ENCODE data around the gene PCSK1.
A peak's percentile ranks its signal among the peaks of the same experiment; 100 is the strongest.

PCSK1 gene

DNA sequence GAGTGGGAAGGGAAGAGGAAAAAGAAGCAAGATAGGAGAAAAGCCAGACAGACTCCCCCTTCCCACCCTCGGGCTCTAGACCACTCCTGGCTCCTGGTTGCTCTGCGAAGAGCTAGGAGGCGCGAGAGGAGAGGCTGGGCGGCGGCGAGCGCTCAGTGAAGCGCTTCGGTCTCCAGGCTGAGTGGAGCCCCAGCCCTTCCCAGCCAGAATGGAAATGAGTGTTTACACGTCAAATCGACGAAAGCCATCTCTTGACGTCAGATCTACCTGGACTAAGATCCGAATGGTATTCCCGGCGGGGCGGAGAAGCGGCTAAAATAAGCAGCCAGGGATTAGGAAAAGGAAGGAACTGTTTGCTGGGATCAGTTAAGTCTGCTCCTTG is at the start of gene PCSK1:
Gene PCSK1 (minus strand): TSS at position 183 of the 382 bp plus-strand sequence. CDS start 206 bp downstream, outside the sequence.
- DNase-seq = no peak

DNA sequence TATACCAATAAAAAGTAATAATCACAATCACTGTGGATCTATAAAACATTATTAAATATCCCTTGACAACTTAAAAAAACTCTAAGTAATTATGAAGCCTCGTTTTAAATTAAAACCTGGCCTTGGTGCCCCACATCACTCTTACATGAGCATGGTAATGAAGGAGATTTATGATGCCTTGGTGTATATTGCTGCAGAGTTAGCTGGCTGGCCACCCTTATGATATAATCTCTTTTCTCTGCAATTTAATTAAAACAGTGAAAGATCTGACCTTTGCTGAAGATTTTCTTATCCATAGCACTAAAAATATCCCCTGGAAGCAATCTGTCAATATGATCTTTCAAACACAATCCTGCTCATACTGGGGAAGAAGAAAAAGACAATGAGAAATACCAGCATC is 48.8 kb upstream of the PCSK1 start:
- DNase-seq = no peak

DNA sequence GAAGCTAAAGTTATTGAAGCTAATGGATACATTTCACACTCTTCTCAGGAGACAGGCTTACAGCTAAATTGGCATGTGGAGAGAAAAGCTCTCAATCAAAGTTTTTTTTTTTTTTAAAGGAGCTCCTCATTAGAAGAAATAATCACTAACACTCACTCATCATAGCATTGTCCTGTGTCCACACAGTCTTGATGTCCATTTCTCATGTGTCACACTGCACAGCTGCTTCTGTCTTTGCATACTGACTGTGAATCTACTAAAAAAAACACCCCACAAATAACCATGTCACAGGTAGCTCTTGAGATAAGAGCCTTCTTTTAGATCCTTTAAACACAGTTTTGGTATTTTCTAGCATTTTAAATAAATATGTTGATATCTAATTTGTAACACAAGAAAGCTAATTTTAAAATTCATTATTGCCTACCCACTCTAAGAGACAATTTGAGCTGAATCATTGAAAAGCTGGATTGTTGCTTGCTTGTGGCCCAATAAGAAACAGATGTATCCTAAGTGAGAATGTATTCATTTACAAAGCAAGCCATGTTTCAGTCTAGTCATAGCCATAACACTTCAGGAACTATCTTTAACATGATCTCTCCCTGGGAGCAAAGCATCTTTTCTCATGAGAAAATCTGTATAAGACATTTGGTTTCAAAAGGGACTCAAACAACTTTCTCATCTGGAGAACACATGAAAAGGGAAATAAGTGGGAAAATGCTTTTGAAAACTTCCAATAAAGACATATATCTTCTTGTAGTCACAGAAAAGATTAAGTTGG is 48.1 kb upstream of the PCSK1 start:
- DNase-seq = no peak

DNA sequence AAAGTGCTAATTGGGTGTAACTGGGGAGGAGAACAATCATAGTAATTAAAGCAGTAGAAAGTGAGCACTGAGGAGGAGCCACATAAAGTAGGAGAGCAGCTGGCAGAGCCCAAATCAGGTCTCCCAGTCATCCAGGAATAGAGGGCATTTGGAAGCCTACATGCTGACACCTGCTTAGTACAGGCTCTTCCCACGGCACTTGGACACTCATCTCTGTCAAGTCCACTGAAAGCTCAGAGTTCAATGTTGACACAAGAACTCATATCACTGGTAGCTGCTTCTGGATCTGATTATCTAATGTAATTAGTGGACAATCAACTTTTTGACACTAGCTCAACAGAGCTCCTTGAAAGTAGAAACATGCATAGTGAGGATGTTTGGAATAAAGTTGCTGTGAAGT is 45.9 kb upstream of the PCSK1 start:
- DNase-seq = no peak

DNA sequence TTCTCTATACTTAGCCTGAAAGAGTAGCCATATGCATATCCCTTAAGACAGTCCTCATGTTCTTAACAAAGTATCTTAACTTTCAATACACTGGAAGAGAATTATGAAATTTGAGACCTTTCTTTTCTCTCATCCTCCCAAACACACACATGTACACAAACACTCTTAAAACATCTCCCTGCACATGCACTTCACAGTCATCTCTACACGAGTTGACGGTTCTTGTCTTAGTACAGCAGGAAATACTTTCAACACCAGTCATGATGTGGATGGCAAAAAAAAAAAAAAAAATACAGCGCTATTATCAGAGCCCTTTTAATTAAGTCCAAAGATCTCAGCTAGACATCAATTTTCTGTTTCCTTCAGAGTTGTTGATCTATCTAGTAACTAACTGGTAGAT is 43.6 kb upstream of the PCSK1 start:
- no peak for DNase-seq

DNA sequence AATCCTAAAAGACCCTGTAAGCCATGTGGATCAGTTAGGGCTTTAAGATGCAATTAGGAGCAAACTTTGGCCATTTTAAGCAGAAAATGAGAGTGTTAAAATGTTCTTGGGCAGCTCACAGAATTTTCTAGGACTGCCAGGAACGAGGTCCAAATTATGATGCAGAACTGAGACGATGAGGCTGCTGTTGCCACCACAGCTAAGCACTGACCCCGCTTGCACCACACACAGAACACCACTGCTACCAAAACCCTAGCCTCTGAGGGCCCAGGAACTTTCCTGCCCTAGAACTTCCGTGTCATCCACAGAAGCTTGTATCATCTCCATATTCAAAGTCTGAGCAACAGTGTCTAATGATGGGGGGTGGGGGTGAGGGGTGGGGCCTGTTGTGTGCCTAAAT is 41.0 kb upstream of the PCSK1 start:
- DNase-seq = no peak

DNA sequence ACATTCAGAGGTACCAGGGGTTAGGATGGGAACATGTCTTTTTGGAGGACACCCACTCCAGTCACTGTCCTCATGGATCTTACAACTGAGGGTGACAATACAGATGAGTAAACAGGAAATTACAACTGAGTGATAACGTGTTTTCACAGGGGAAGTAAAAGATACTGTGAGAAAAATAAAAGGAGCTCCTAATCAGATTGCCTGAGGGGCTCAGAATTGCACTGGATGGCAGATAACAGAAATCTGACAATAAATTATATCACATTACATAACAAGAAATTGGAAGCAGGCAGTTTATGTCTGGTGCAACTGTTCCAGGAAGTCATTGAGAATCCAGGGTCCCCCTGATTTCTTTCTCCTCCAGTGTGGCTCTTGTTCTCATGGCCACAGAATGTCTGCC is 40.1 kb upstream of the PCSK1 start:
- no peak for DNase-seq

DNA sequence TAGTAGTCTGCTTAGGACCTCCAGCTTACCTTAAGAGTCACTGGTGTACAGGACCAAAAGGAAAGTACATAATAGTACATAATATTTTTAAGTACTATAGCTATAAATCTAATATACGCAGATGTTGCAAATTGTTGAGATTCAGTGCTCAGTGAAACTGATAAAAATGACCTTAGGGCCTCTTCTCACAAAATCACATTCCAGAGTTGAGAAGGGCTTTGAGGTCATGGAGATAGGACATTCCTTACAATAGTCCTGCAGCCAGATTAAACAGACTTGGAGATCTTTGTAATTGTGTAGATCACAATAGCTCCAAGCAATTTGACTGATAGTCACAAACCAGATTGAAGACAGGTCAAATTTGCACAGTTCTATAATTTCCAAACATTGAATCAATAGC is 37.7 kb upstream of the PCSK1 start:
- no peak for DNase-seq

DNA sequence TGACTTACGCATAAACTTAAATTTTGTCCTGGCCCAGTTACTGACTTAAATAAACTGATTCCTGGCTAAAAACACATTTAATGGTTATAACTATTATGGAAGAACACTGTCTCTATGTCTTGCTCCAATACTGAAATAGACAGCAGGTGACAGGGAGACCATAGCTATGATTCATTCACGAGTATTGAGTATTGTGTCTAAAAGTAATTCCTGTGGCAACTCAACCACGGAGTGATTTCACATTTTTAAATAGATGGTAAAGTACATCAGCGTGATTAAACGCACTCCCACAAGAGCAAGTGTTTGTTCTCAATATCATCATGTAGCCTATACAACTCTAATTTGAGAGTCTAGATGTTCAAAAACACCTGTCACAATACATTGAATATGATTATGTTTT is 35.9 kb upstream of the PCSK1 start:
- DNase-seq = no peak

DNA sequence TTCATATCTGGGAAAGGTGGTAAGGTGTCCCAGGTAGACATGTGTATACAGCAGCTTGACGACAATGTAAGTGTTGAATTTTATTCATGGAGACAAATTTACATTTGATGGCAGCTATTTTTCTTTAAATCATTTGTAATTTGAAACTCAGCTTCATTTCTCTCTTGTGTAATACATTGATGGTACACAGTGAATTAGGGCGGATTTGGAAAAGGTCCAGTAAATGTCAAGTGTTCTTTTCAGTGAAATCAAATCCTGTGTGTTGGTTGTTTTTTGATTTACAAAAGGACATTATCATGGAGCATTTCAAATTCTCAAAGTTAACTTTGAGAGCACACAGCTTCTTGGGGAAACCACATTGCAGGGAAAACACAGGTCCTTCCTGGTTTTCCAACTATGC is 30.0 kb upstream of the PCSK1 start:
- DNase-seq = no peak

DNA sequence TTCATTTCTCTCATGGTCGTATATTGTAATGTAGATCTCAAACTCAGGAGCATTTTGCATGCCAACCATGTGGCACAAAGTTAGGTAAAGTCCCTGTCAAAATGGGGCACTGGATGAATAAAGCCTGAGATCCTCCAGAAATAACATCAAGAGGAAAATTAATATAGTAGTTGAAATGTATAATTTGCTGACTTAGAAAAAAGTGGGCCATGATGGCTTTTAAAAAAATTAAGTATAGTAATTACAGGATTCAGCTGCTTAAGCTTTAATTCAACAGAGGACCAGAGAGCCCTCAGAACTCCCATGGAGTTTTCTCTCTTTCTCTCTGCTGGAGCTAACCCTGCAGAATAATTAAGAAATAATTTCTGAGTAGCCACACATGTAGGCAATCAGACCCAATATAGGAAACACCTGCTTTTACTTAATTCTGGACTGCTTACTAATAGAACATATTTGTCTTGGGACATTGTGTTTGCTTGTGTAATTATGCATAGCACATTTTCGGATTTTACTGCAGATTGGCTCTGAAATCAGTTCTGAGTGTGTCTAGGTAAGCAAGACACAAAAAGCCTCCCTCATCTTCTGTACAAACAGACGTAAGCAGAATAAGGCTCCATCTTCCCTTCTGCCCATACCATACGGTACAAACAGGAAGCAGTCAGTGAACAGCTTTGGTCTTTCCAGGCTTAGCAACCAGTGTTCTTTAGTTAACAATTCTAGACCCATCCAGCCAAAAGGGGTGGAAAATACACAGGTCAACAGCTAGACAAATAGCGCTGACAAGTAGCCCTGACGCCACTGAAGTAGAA is 26.5 kb upstream of the PCSK1 start:
- DNase-seq = no peak

DNA sequence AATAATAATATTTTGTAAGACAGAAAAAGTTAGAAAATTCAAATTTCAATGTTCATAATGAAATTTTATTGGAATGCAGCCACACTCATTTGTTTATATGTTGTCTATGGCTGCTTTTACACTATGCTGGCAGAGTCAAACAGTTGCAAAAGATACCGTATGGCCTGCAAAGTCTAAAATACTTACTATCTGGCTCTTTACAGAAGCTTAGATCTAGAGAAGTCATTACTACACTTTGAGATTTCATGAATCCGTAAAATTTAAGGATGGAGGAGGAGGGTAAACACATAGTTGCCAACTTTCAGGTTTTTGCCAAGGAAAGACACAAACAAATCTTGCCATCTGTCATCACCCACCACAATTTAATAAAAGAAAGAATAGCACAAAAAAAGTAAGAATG is 25.1 kb upstream of the PCSK1 start:
- no peak for DNase-seq

DNA sequence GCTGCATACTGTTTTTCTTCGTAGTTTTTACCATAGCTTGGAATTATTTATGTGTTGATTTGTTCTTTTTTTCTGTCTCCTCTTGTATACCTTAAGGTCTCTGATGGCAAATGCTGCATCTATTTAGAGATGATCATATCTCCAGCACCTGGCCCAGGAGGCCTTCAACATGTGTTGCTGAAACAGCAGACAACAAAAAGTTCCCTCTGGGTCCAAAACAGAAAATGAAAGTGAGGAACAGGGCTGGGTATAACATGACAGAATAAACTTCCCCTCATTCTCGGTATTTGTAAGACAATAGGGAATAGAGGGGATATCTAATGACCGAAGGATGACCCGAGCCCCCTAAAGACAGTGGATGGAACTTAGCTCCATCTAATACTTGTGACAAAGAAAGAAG is 22.7 kb upstream of the PCSK1 start:
- no peak for DNase-seq

DNA sequence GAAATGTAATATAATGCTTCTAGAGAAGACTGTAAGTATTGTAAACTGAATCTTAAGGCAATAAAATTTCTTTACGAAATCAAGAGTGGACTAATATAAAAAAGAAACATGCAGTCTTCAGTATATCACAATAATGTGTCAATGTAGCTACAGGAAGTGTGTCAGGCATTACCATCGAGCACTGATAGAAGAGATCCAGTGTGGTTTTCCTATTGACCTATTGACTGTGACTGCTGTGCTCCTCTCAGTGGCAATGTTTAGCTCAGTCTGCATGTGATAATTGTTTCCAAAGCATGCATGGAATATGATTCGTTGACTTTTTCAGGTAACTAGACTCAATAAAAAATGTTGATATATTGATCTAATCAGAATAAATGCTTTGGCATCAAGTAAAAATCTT is 20.3 kb upstream of the PCSK1 start:
- no peak for DNase-seq

DNA sequence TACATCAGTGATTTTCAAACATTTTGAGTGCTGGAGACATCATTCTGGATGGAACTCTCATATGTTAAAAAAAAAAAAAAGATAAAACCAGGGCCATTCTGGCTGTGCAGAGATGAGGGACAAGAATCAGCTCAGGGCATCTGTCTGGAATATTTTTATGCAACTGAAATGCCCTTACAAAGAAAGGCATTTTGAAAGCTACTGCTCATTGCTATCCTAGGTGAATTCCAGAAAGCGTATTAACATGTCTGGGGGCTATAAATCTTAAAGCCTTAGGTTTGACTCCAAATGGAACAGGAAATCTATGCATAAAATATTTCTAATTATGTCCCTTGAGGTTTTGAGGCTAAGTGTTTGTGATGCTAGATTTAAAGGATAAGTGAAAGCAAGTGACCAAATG is 14.9 kb upstream of the PCSK1 start:
- DNase-seq = no peak

DNA sequence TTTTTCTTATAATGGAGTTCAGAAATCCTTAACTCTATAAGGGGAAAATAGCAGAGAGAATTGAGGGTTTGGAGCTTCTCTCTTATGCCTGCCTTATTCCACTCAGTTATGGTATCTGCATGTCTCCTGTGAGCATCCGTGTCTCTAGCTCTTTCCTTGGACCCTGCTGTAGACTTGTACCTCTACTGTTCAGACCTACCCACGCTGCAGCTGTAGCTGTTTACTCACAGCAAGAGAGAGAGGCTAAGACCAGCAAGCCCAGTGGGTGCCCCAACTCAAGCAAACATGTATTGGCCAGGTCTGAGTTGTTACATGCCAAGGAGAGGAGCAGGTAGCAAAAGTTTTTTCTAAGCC is 7.1 kb upstream of the PCSK1 start:
- DNase-seq = no peak

DNA sequence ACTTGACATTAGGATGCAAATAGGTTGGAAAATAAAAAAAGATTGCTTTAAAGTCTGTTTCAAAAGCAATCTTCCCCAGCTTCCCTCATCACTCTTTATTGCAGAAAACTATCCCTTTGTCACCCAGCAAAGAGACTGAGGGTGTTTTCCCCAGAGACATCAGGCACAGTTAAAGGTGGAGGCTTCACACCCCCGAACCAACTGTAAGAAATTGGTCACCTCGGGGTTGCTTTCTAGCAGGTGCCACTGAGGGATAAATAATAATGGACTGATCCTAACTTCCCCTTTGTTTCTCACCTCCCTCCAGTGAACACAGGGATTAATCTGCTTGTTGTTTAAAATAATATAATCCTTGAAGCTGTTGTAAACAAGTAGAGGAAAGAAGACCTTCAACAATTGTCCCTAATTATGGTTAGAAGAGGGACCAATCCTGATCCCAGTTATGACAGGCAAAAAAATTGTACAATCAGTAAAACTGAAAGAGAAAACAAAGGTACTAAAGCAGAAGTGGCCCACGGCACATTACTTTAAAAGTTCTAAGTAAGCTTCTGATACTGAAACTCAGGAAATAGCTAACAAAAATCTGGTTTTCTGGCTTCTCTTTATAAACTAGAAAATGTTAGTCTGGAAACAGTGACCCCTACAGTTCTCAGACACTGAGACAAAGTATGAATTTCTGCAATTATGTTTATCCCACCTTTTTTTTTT is 6.6 kb upstream of the PCSK1 start:
- no peak for DNase-seq

DNA sequence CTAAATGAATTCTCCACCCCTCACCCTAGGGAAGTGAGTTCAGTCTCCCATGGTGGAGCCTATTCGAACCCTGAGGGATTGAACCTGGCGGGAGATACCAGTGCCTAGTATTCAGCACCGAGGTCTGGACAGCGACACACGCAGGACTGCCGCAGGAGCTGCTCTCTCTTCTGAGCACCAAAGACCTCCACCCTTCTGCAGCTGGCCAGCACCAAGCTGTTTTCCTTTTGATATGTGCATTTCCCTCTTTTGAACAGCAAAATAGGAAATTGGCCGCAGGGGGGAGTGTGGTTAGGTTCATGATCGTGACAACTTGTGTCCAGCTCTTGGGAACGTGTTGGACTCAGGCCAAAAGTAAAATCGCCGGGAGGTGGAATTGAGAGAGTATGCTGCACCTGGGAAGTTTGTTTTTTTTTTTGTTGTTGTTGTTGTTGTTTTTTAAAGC is 1.2 kb upstream of the PCSK1 start:
- peak; percentile 60 for DNase-seq

DNA sequence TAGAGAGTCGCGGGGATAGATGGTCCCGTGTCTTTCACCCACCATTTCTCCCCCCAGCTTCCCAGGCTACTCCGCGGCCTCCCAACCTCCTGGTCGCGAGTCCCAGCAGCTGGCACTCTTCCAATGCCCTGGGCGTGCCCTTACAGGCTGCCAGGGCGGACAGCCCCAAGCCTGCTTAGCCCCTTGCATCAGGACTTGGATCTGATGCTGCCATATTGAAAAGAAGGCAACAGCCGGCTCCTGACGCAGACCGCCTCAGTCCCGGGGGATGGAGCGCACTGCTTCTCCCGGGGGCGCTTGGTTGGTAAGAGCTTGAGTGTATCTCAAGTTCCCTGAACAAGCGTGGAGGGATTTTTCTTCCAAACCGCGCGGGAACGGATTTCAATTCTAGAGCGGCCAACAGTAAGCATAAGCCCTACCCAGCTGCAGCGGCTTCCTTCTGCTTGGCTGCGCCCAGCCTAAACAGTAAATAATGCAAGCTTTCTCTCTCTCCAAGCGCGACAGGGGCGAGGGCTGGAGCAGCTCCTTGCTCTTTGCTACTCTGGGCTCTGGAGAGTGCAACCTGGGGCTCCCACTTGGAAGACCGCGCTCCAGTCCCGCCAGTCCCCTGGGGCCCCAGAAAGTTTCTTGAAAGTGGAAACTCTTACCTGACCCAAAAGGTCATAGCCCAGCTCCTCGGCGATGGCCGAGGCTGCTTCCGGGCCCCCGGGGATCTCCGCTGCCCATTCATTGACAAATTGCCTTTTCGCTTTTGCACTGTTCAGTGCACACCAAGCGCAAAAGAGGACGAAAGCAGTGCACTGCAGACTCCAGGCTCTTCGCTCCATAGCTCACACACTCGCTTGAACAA is 607 bp downstream of the PCSK1 start:
- no peak for DNase-seq

DNA sequence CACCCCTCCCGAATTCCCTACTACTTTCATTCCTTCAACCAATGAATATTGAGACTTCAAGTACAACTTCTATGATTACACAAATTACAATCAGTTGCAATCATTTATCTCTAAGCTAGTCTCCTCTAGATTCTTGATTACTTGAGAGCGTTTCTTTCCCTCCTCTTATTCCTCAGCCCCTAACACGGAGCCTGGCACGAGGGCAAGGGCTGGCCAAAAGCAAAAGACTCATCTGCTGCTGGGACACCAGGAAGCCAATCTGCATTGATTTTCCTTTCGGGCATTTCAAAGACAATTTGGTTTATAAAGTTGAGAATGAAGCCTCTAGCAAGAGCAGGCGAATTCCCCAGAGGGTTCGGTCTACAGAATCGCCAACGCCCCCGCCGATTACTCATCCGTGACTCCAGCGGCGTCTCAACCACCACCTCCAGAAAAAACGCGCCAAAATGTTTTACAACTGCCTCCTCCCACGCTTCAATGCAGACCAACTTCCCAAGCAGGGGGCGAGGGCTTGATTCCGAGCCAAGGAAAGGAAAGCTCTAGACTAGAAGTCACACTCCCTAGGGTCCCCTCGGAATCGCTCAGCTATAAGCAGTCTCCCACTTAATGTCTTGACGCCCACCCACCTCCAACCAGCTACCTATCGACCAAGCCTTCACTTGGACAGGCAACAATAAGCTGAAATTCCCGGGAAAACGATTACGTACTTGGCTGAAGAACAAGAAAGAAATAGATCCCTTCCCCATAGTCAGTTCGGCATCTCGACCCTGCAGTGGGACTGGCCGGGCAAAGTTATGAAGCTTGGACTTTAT is 1.5 kb downstream of the PCSK1 start:
- no peak for DNase-seq

DNA sequence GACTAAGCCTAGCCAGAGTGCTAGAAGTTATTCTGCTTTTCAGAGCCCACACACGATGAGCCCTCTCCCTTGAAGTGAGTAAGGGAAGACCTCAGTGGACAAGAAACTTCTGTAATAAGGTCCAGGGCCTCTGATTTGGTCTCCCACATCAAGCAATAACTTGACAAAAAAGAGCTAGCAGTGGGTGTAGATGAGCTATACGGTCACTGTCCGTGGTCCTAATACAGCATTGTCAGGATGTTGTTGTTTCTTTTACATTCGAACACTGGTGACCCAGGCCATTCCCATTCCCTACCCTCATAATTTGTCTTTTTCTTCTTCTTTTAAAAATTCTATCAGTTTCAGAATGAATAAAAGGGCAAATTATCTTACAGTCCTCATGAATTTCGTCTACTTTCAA is 5.2 kb downstream of the PCSK1 start:
- DNase-seq = no peak

DNA sequence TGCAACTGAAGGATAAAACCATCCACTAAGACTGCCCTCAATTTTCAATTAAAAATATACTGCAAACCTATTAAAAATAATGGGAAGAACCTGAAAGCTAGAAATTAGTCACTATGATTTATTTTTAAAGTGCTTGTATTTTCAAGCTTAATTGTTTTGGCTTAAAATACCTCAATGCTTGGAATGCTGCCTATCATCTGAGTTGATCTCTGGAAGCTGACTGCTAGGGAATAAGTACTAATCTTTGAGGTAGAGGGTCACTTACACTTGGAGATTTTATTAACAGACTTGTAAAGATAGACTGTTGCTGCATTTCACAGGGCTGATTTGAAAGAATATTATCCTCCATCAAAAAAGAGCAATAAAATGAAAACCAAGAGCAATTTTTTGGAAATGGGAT is 6.2 kb downstream of the PCSK1 start:
- no peak for DNase-seq
